ENCODE results near the gene RTTN.

Gene RTTN

DNA sequence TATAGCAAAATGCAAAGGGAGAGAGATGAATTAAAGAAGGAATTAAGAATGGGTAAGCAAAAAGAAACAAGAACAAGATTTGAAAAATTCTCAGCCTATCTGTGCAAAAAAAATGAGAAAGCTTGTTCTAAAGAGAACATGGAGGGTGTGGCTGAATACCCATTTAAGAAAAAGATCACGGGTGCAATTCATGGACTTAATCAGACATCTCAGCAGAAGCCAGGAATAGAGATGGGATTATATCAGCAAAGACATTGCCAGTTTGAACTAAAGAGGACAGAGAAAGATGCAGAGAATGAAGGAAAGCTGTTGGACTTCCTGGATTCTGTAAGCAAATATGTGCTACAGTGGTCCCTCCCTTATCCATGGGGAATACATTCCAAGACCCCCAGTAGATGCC, 115.6 kb downstream of the RTTN start:
- H3K36me3 ChIP-seq = peaks cover 0 to 24% (median 17%) of the 10 kb centered on the region in 3 donors
- no peaks in the 10 kb centered on the region for H3K27me3 ChIP-seq
- H3K4me1 ChIP-seq = no peaks in the 10 kb centered on the region
- H3K27ac ChIP-seq = no peak overlapping the region
- H3K9me3 ChIP-seq = no peaks in the 10 kb centered on the region
- H3K4me3 ChIP-seq = no peak overlapping the region
- intact Hi-C loops (cut with DNase I; ENCODE audit: low total_unique reads) = no loop called here
- DNase-seq = no peak
- TF ChIP-seq, protein P1, sequence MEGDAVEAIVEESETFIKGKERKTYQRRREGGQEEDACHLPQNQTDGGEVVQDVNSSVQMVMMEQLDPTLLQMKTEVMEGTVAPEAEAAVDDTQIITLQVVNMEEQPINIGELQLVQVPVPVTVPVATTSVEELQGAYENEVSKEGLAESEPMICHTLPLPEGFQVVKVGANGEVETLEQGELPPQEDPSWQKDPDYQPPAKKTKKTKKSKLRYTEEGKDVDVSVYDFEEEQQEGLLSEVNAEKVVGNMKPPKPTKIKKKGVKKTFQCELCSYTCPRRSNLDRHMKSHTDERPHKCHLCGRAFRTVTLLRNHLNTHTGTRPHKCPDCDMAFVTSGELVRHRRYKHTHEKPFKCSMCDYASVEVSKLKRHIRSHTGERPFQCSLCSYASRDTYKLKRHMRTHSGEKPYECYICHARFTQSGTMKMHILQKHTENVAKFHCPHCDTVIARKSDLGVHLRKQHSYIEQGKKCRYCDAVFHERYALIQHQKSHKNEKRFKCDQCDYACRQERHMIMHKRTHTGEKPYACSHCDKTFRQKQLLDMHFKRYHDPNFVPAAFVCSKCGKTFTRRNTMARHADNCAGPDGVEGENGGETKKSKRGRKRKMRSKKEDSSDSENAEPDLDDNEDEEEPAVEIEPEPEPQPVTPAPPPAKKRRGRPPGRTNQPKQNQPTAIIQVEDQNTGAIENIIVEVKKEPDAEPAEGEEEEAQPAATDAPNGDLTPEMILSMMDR (IDR thresholded peaks at IDR 0.05) = no peak

- intact Hi-C loops (cut with DNase I; ENCODE audit: low total_unique reads) = no loop called here
- H3K9me3 ChIP-seq = no peaks in the 10 kb centered on the region
- DNase-seq = no peak
- H3K27ac ChIP-seq = no peak overlapping the region
- peaks cover 0 to 15% (median 10%) of the 10 kb centered on the region in 3 donors for H3K36me3 ChIP-seq
- no peaks in the 10 kb centered on the region for H3K4me1 ChIP-seq
- H3K27me3 ChIP-seq = no peaks in the 10 kb centered on the region
- TF ChIP-seq, protein P1 (IDR thresholded peaks at IDR 0.05) = no peak
- no peak overlapping the region for H3K4me3 ChIP-seq
Observed at GRCh38 chr18:70086085-70086484, 119.4 kb downstream of the RTTN start.

GRCh38 chr18:70085641-70086040, 119.8 kb downstream of the RTTN start:
- no peaks in the 10 kb centered on the region for H3K27me3 ChIP-seq
- H3K4me3 ChIP-seq = no peak overlapping the region
- intact Hi-C loops (cut with DNase I; ENCODE audit: low total_unique reads) = no loop called here
- no peak for DNase-seq
- no peaks in the 10 kb centered on the region for H3K4me1 ChIP-seq
- H3K9me3 ChIP-seq = no peaks in the 10 kb centered on the region
- no peak overlapping the region for H3K27ac ChIP-seq
- TF ChIP-seq, protein P1 (IDR thresholded peaks at IDR 0.05) = no peak
- peaks cover 0 to 15% (median 14%) of the 10 kb centered on the region in 3 donors for H3K36me3 ChIP-seq

DNA sequence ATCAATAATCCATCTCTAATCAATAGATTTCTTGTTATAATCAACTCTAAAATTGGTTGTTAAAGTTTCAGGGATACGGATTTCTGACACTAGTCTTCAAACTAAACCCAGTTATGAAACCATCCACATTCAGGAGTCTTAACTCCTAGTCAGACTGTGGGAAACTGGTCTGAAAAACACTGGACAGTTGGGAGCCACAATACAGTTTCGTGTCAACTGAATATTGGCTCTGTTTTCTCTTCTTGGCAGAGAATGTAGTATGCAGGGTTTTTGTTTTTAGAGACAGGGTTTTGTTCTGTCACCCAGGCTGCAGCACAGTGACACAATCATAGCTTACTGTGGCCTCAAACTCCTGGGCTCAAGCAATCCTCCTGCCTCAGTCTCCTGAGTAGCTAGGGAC, 123.1 kb downstream of the RTTN start:
- peaks cover 0 to 17% (median 0%) of the 10 kb centered on the region in 3 donors for H3K36me3 ChIP-seq
- intact Hi-C loops (cut with DNase I; ENCODE audit: low total_unique reads) = no loop called here
- H3K4me1 ChIP-seq = no peaks in the 10 kb centered on the region
- no peak overlapping the region for H3K4me3 ChIP-seq
- no peak for DNase-seq
- H3K27ac ChIP-seq = no peak overlapping the region
- TF ChIP-seq, protein P1 (IDR thresholded peaks at IDR 0.05) = no peak
- H3K9me3 ChIP-seq = no peaks in the 10 kb centered on the region
- no peaks in the 10 kb centered on the region for H3K27me3 ChIP-seq

DNA sequence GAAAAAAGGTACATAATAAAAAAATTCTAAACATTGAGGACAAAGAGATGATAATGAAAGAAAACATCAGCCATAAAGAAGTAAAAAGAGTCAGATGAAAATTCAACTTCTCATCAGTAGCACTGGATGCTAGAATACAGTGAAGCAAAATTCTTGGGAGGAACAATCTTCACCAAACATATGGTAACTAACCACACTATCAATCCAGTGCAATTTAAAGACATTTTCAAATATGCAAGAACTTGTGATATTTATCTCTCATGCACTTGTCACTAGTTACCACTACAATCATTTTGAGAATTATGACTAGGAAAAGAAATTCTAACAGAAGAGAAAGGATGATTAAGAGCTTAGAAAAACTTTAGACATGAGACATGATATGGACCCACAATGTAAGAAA, 127.4 kb downstream of the RTTN start:
- intact Hi-C loops (cut with DNase I; ENCODE audit: low total_unique reads) = no loop called here
- H3K9me3 ChIP-seq = no peaks in the 10 kb centered on the region
- no peak overlapping the region for H3K4me3 ChIP-seq
- DNase-seq = no peak
- peaks cover 0 to 15% (median 7%) of the 10 kb centered on the region in 3 donors for H3K36me3 ChIP-seq
- H3K27ac ChIP-seq = no peak overlapping the region
- TF ChIP-seq, protein P1 (IDR thresholded peaks at IDR 0.05) = no peak
- no peaks in the 10 kb centered on the region for H3K4me1 ChIP-seq
- no peaks in the 10 kb centered on the region for H3K27me3 ChIP-seq

DNA sequence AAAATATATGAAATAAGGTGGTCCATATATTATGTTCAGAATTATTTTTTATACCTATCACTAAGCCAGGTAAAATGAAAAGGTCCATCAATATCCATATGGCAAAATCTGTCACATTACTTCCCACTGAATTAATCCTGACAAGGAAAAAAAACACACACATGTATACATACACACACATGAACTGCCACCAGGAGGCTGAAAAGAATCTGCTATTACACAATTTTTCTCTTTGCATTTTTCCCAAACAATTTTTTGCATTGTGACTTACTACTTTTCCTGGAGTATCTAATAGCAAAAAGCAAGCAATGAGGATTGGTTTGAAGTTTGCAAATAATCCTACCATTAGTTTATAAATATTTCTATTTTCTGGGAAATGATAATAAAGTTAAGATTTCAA, 129.6 kb downstream of the RTTN start:
- Histone ChIP-seq H3K4me3 (no peak overlapping the region), H3K36me3 (peaks cover 0 to 9% (median 7%) of the 10 kb centered on the region in 3 donors), H3K4me1 (no peaks in the 10 kb centered on the region), H3K27ac (no peak overlapping the region), H3K27me3 (no peaks in the 10 kb centered on the region), H3K9me3 (no peaks in the 10 kb centered on the region)
- DNase-seq = no peak
- intact Hi-C loops (cut with DNase I; ENCODE audit: low total_unique reads) = no loop called here
- TF ChIP-seq, protein P1 (IDR thresholded peaks at IDR 0.05) = no peak
